Effector CD4-positive, alpha-beta T cell (primary cell): Measurements from ENCODE around the gene UCKL1.
A peak's percentile ranks its signal among the peaks of the same experiment; 100 is the strongest.

Experiments
- DNase-seq: peaks from one replicate; pipeline ENCODE4 v3.0.0-alpha.2; 2020

UCKL1 gene

GRCh38 chr20:63958964-63959698, 2.9 kb upstream of the UCKL1 start:
- no peak for DNase-seq

- no peak for DNase-seq
Observed at GRCh38 chr20:63958471-63958870, 2.3 kb upstream of the UCKL1 start.

GRCh38 chr20:63957690-63958441, 1.6 kb upstream of the UCKL1 start:
- no peak for DNase-seq

GRCh38 chr20:63957004-63957689, 931 bp upstream of the UCKL1 start:
- peak; percentile 63 for DNase-seq

GRCh38 chr20:63956664-63957003, 418 bp upstream of the UCKL1 start:
- DNase-seq, result no peak

- no peak for DNase-seq
Observed at GRCh38 chr20:63955281-63955826, 862 bp downstream of the UCKL1 start.

GRCh38 chr20:63953764-63954429, 2.3 kb downstream of the UCKL1 start:
- no peak for DNase-seq

GRCh38 chr20:63952769-63953168, 3.4 kb downstream of the UCKL1 start:
- DNase-seq, result no peak

- DNase-seq, result no peak
Observed at GRCh38 chr20:63952210-63952535, 4.0 kb downstream of the UCKL1 start.

- no peak for DNase-seq
Observed at GRCh38 chr20:63951398-63952209, 4.6 kb downstream of the UCKL1 start.

- DNase-seq, result no peak
Observed at GRCh38 chr20:63950701-63951397, 5.4 kb downstream of the UCKL1 start.

- DNase-seq, result no peak
Observed at GRCh38 chr20:63947638-63948456, 8.4 kb downstream of the UCKL1 start.

GRCh38 chr20:63946986-63947637, 9.1 kb downstream of the UCKL1 start:
- no peak for DNase-seq

GRCh38 chr20:63945921-63946920, 10.0 kb downstream of the UCKL1 start:
- no peak for DNase-seq

GRCh38 chr20:63945031-63945658, 11.1 kb downstream of the UCKL1 start:
- no peak for DNase-seq

- DNase-seq, result no peak
Observed at GRCh38 chr20:63944078-63944941, 11.9 kb downstream of the UCKL1 start.

- no peak for DNase-seq
Observed at GRCh38 chr20:63943808-63944077, 12.5 kb downstream of the UCKL1 start.
